Astrocyte (in vitro differentiated cells and primary cell): ENCODE measurements around the gene RHBDL1. TPM values are rescaled to one million over a fixed set of nuclear protein-coding genes. Genes with fewer than 3 reads are reported as not detected.

ENCODE experiments used
- DNase-seq: peaks from one replicate; pipeline ENCODE4 v3.0.0-alpha.2; 2010; ENCODE audit warnings: low read depth
- FAIRE-seq: peaks from 2 replicates; lab custom pipeline; 2011; peaks lifted over from hg19 to GRCh38; lab: Jason Lieb, UNC
- H2AFZ ChIP-seq: 2 replicates; pipeline ENCODE4 v1.6.0; 2012; ENCODE audit warnings: low read depth, low read length, inconsistent platforms
- H3K27ac ChIP-seq: 2 replicates; pipeline ENCODE4 v1.5.1; 2011; ENCODE audit warnings: low read depth, low read length, inconsistent platforms
- H3K27me3 ChIP-seq: 2 replicates; pipeline ENCODE4 v1.6.0; 2011; ENCODE audit warnings: low read length, inconsistent platforms; ENCODE audit not compliant: insufficient read depth
- H3K36me3 ChIP-seq: 2 replicates; pipeline ENCODE4 v1.5.1; 2011; ENCODE audit warnings: low read length, inconsistent platforms; ENCODE audit not compliant: insufficient read depth
- H3K4me1 ChIP-seq: 2 replicates; pipeline ENCODE4 v1.5.1; 2011; ENCODE audit warnings: low read length, inconsistent platforms; ENCODE audit not compliant: insufficient read depth
- H3K4me2 ChIP-seq: 2 replicates; pipeline ENCODE4 v1.6.0; 2012; ENCODE audit warnings: low read length, inconsistent platforms
- H3K4me3 ChIP-seq: 2 replicates; pipeline ENCODE4 v1.5.1; 2011; ENCODE audit warnings: low read depth, mild to moderate bottlenecking, low read length, inconsistent platforms; ENCODE audit not compliant: insufficient read depth
- H3K79me2 ChIP-seq: 2 replicates; pipeline ENCODE4 v1.6.0; 2012; ENCODE audit warnings: mild to moderate bottlenecking, low read length, inconsistent platforms; ENCODE audit not compliant: insufficient read depth
- H3K9ac ChIP-seq: 2 replicates; pipeline ENCODE4 v1.6.0; 2012; ENCODE audit warnings: mild to moderate bottlenecking, low read length, inconsistent platforms
- H3K9me3 ChIP-seq: 2 replicates; pipeline ENCODE4 v1.5.1; 2012; ENCODE audit warnings: low read depth, mild to moderate bottlenecking, low read length, inconsistent platforms; ENCODE audit not compliant: insufficient read depth
- H4K20me1 ChIP-seq: 2 replicates; pipeline ENCODE4 v1.6.0; 2012; ENCODE audit warnings: low read length, inconsistent platforms; ENCODE audit not compliant: insufficient read depth
- H3K27ac Mint-ChIP-seq: one replicate; pipeline ENCODE4 v1.8.0; 2021; ENCODE audit warnings: mild to moderate bottlenecking, mixed read lengths; ENCODE audit not compliant: unreplicated experiment
- H3K27me3 Mint-ChIP-seq: one replicate; pipeline ENCODE4 v1.8.0; 2021; ENCODE audit warnings: low read depth, mixed read lengths; ENCODE audit not compliant: unreplicated experiment
- H3K36me3 Mint-ChIP-seq: one replicate; pipeline ENCODE4 v1.8.0; 2021; ENCODE audit warnings: low read depth, mixed read lengths; ENCODE audit not compliant: unreplicated experiment
- H3K4me1 Mint-ChIP-seq: one replicate; pipeline ENCODE4 v1.8.0; 2021; ENCODE audit warnings: low read depth, mixed read lengths; ENCODE audit not compliant: unreplicated experiment
- H3K4me3 Mint-ChIP-seq: one replicate; pipeline ENCODE4 v1.8.0; 2021; ENCODE audit warnings: mild to moderate bottlenecking, moderate library complexity, mixed read lengths; ENCODE audit not compliant: unreplicated experiment
- H3K9me3 Mint-ChIP-seq: one replicate; pipeline ENCODE4 v1.8.0; 2021; ENCODE audit warnings: mild to moderate bottlenecking, mixed read lengths; ENCODE audit not compliant: unreplicated experiment
- CTCF ChIP-seq: IDR thresholded peaks from 2 replicates; pipeline ENCODE4 v1.5.1; 2011; ENCODE audit warnings: low read depth, mild to moderate bottlenecking, inconsistent platforms, low read length, moderate library complexity; ENCODE audit not compliant: insufficient read depth
- EZH2 ChIP-seq: IDR thresholded peaks from 2 replicates; pipeline ENCODE4 v1.6.1; 2012; ENCODE audit warnings: mild to moderate bottlenecking, low read length, inconsistent platforms; ENCODE audit not compliant: insufficient read depth
- total RNA-seq: library from RNA; stranded (reverse); gene quantifications from 2 replicates; pipeline ENCODE4 v1.2.1, GENCODE V29; 2021

RHBDL1 gene
- total RNA-seq, 1 donor from 2014 or later = 4.9 TPM

GRCh38 chr16:722835-723633, 47.6 kb downstream of the RHBDL1 start:
- no peak overlapping the region for H3K27ac Mint-ChIP-seq
- Histone ChIP-seq H3K9me3 (no peaks in the 10 kb centered on the region), H3K9ac (no peak overlapping the region), H3K79me2 (no peaks in the 10 kb centered on the region), H3K27me3 (no peaks in the 10 kb centered on the region), H3K4me2 (no peak overlapping the region), H4K20me1 (peaks cover 30% of the 10 kb centered on the region), H3K4me1 (peaks cover 27% of the 10 kb centered on the region), H3K4me3 (no peak overlapping the region), H3K36me3 (no peaks in the 10 kb centered on the region), H2AFZ (no peak overlapping the region), H3K27ac (no peak overlapping the region)
- H3K4me1 Mint-ChIP-seq = no peaks in the 10 kb centered on the region
- H3K9me3 Mint-ChIP-seq = no peaks in the 10 kb centered on the region
- peak overlapping the region; percentile 50 for H3K4me3 Mint-ChIP-seq
- DNase-seq (no peak), FAIRE-seq (no peak)
- H3K27me3 Mint-ChIP-seq = no peaks in the 10 kb centered on the region
- TF ChIP-seq EZH2 = no peak
- TF ChIP-seq CTCF = no peak
- H3K36me3 Mint-ChIP-seq = no peaks in the 10 kb centered on the region

GRCh38 chr16:723695-724094, 48.2 kb downstream of the RHBDL1 start:
- Histone ChIP-seq H3K4me1 (peaks cover 30% of the 10 kb centered on the region), H4K20me1 (peaks cover 23% of the 10 kb centered on the region)
- no peaks in the 10 kb centered on the region for H3K9me3 Mint-ChIP-seq

More at GRCh38 chr16:723695-724094, 48.2 kb downstream of the RHBDL1 start:
- H3K27me3 ChIP-seq = no peaks in the 10 kb centered on the region
- TF ChIP-seq EZH2 (no peak), CTCF (no peak)
- no peak overlapping the region for H3K27ac Mint-ChIP-seq
- H3K4me1 Mint-ChIP-seq = no peaks in the 10 kb centered on the region
- H3K79me2 ChIP-seq = no peaks in the 10 kb centered on the region
- no peak for DNase-seq
- H3K36me3 Mint-ChIP-seq = no peaks in the 10 kb centered on the region
- H3K4me3 Mint-ChIP-seq = no peak overlapping the region
- H3K36me3 ChIP-seq = no peaks in the 10 kb centered on the region
- no peak overlapping the region for H3K27ac ChIP-seq
- H3K27me3 Mint-ChIP-seq = no peaks in the 10 kb centered on the region
- H2AFZ ChIP-seq = no peak overlapping the region
- no peak overlapping the region for H3K4me2 ChIP-seq
- H3K4me3 ChIP-seq = no peak overlapping the region
- no peak for FAIRE-seq
- no peaks in the 10 kb centered on the region for H3K9me3 ChIP-seq
- no peak overlapping the region for H3K9ac ChIP-seq
